Measurements from ENCODE around the gene PRSS8. TPM values are rescaled to one million over a fixed set of nuclear protein-coding genes. Genes with fewer than 3 reads are reported as not detected.

Gene PRSS8
- total RNA-seq, 1 donor from 2014 or later: 3.8 TPM

- DNase-seq (ENCODE audit: low read depth): peak; percentile 24
Measured at GRCh38 chr16:31128711-31129567, 6.6 kb downstream of the PRSS8 start.

- DNase-seq (ENCODE audit: low read depth): no peak
Measured at GRCh38 chr16:31127182-31127581, 8.3 kb downstream of the PRSS8 start.

GRCh38 chr16:31125844-31126243, 9.7 kb downstream of the PRSS8 start:
- no peak for DNase-seq (ENCODE audit: low read depth)

- no peak for DNase-seq (ENCODE audit: low read depth)
Measured at GRCh38 chr16:31120129-31120528, 15.4 kb downstream of the PRSS8 start.

- peak; percentile 82 for DNase-seq (ENCODE audit: low read depth)
Measured at GRCh38 chr16:31118223-31119155, 17.0 kb downstream of the PRSS8 start.

- DNase-seq (ENCODE audit: low read depth): peak; percentile 96
Measured at GRCh38 chr16:31117384-31118222, 17.9 kb downstream of the PRSS8 start, which contains the start of gene KAT8. Gene KAT8 (plus strand): TSS chr16:31117664. CDS start chr16:31117682, 18 bp downstream.

- DNase-seq (ENCODE audit: low read depth): no peak
Measured at GRCh38 chr16:31114468-31114867, 21.1 kb downstream of the PRSS8 start.

- DNase-seq (ENCODE audit: low read depth): peak; percentile 97
Measured at GRCh38 chr16:31113121-31114120, 22.1 kb downstream of the PRSS8 start.

- DNase-seq (ENCODE audit: low read depth): no peak
Measured at GRCh38 chr16:31112711-31113110, 22.8 kb downstream of the PRSS8 start.

- no peak for DNase-seq (ENCODE audit: low read depth)
Measured at GRCh38 chr16:31111881-31112466, 23.6 kb downstream of the PRSS8 start.

GRCh38 chr16:31110106-31111034, 25.2 kb downstream of the PRSS8 start:
- DNase-seq (ENCODE audit: low read depth): no peak

- DNase-seq (ENCODE audit: low read depth): no peak
Measured at GRCh38 chr16:31109622-31110021, 25.9 kb downstream of the PRSS8 start.

- DNase-seq (ENCODE audit: low read depth): no peak
Measured at GRCh38 chr16:31108794-31109558, 26.6 kb downstream of the PRSS8 start.

GRCh38 chr16:31108035-31108793, 27.3 kb downstream of the PRSS8 start, which contains the start of gene BCKDK:
Gene BCKDK (plus strand): TSS chr16:31108386. CDS start chr16:31109224, 838 bp downstream.
- no peak for DNase-seq (ENCODE audit: low read depth)

GRCh38 chr16:31107465-31107867, 28.1 kb downstream of the PRSS8 start:
- no peak for DNase-seq (ENCODE audit: low read depth)

GRCh38 chr16:31106509-31107464, 28.7 kb downstream of the PRSS8 start:
- no peak for DNase-seq (ENCODE audit: low read depth)
